ENCODE measurements around the gene PGLYRP1.

Gene PGLYRP1

GRCh38 chr19:45973553-45974338 is 49.1 kb downstream of the PGLYRP1 start, which contains the start of gene NOVA2:
Gene NOVA2, minus strand, starts transcription at chr19:45973865. Its CDS starts 514 bp downstream, at chr19:45973351.
- H3K4me3 ChIP-seq (ENCODE audit: low read depth, low read length): peak within 1 kb of the TSS; percentile 36
- no peak for DNase-seq (ENCODE audit: low read depth)

DNA sequence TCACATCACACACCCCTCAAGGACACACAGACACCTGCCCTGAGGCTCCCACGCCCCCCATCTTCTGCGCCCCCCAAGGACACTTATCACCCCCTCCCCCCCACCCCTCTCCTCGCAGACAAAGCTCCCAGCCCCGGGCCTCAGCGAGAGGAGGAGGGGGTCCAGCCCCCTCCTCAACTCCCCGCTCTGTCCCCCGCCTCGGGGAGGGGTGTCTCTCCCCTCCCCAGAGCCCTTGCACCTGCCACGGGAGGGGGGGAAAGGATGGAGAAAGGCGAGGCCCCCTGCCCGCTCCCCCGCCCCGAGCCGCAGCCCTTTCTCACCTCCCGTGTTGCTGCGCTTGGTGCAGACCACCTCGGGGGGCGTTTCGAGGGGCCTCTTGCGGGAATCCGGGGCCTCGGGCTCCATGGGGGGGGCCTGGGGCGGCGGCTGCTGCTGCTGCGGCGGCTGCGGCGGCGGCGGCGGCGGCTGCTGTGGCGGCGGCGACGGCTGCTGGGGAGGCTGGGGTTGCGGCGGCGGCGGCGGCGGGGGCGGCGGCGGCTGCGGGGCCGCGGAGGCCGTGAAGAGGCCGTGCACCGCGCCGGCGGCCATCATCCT is 49.8 kb downstream of the PGLYRP1 start:
- DNase-seq (ENCODE audit: low read depth): no peak
- no peak overlapping the region for H3K4me3 ChIP-seq (ENCODE audit: low read depth, low read length)

GRCh38 chr19:45972081-45972946 is 50.5 kb downstream of the PGLYRP1 start:
- no peak for DNase-seq (ENCODE audit: low read depth)
- H3K4me3 ChIP-seq (ENCODE audit: low read depth, low read length): no peak overlapping the region

DNA sequence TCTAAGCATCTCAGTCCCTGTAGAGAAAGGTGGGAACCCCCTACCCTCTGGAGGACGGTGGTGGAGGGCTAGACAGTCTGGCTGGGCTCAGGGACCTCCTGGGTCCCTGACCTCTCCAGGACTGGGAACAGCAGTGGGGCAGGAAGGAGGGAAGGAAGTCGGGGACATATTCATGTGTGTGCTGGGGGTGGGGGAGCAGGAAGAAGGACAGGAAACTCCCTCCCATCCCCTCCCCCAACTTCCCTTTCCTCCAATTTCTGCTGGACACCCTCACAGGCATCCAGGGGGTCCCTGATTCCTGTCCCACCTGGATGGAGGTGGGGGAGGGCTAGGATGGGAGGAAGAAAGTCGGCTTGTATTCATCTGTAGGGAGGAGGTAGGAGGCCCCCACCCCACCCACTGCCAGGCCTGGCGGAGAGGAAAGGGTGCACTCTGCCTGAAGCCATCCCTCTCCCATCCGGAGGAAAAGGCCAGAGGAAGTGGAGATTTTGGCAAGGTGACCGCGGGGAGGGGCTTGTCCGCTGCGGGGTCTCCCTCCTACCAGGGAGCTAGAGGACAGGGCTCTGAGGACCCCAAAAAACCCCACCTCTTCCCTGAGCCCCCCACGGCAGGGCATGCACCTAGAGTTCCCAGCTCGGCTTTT is 51.5 kb downstream of the PGLYRP1 start:
- DNase-seq (ENCODE audit: low read depth): no peak
- no peak overlapping the region for H3K4me3 ChIP-seq (ENCODE audit: low read depth, low read length)

- DNase-seq (ENCODE audit: low read depth): no peak
- no peak overlapping the region for H3K4me3 ChIP-seq (ENCODE audit: low read depth, low read length)
These were observed 53.2 kb downstream of the PGLYRP1 start for GRCh38 chr19:45969676-45970075.

All from skeletal muscle cell (primary cell).